Ureter (tissue), 1 donor: Measurements from ENCODE around the gene COG6. TPM values are rescaled to one million over a fixed set of nuclear protein-coding genes. Genes with fewer than 3 reads are reported as not detected.
A peak's percentile ranks its signal among the peaks of the same experiment; 100 is the strongest.

Source experiments
- DNase-seq: peaks from one replicate; pipeline ENCODE4 v3.0.0-alpha.2; 2020; ENCODE audit warnings: low spot score
- total RNA-seq: library from RNA; stranded (reverse); gene quantifications from one replicate; pipeline ENCODE4 v1.2.4, GENCODE V29; 2023
- donor health status: DM: yes; HTN: yes; CAD: no.

The COG6 gene
- 30.4 TPM for total RNA-seq

GRCh38 chr13:39655569-39656324 is at the start of gene COG6:
TSS of gene COG6 (plus strand) at chr13:39655662. CDS start at chr13:39655727, 65 bp downstream.
- DNase-seq, result peak; percentile 93

GRCh38 chr13:39605677-39606320 is 49.7 kb upstream of the COG6 start:
- no peak for DNase-seq

GRCh38 chr13:39607876-39608275 is 47.6 kb upstream of the COG6 start:
- no peak for DNase-seq

- DNase-seq, result peak; percentile 78
These were observed 43.3 kb upstream of the COG6 start for GRCh38 chr13:39612023-39612637.

- peak; percentile 54 for DNase-seq
These were observed 39.3 kb upstream of the COG6 start for GRCh38 chr13:39616087-39616694.

- DNase-seq, result no peak
These were observed 36.9 kb upstream of the COG6 start for GRCh38 chr13:39618561-39618960.

GRCh38 chr13:39623466-39623865 is 32.0 kb upstream of the COG6 start:
- no peak for DNase-seq

GRCh38 chr13:39631307-39631706 is 24.2 kb upstream of the COG6 start:
- no peak for DNase-seq

GRCh38 chr13:39632994-39633393 is 22.5 kb upstream of the COG6 start:
- DNase-seq, result no peak

- no peak for DNase-seq
These were observed 19.9 kb upstream of the COG6 start for GRCh38 chr13:39635564-39635963.

GRCh38 chr13:39637890-39638289 is 17.6 kb upstream of the COG6 start:
- DNase-seq, result no peak

GRCh38 chr13:39641645-39642044 is 13.8 kb upstream of the COG6 start:
- no peak for DNase-seq

- DNase-seq, result no peak
These were observed 9.3 kb upstream of the COG6 start for GRCh38 chr13:39646122-39646521.

GRCh38 chr13:39655041-39655568 is 357 bp upstream of the COG6 start:
- no peak for DNase-seq

- DNase-seq, result no peak
These were observed 839 bp downstream of the COG6 start for GRCh38 chr13:39656325-39656677.

GRCh38 chr13:39663508-39663907 is 8.0 kb downstream of the COG6 start:
- no peak for DNase-seq

- DNase-seq, result no peak
These were observed 8.5 kb downstream of the COG6 start for GRCh38 chr13:39663958-39664357.

- no peak for DNase-seq
These were observed 10.3 kb downstream of the COG6 start for GRCh38 chr13:39665763-39666162.

GRCh38 chr13:39670445-39670844 is 15.0 kb downstream of the COG6 start:
- DNase-seq, result no peak

- DNase-seq, result no peak
These were observed 17.1 kb downstream of the COG6 start for GRCh38 chr13:39672378-39673132.

- DNase-seq, result no peak
These were observed 20.4 kb downstream of the COG6 start for GRCh38 chr13:39675904-39676303.
